ENCODE results near the gene ERI3. TPM values are rescaled to one million over a fixed set of nuclear protein-coding genes. Genes with fewer than 3 reads are reported as not detected.

Gene ERI3
- total RNA-seq, 4 donors from 2014 or later = 14.0 to 29.2 (median 22.8) TPM

DNA sequence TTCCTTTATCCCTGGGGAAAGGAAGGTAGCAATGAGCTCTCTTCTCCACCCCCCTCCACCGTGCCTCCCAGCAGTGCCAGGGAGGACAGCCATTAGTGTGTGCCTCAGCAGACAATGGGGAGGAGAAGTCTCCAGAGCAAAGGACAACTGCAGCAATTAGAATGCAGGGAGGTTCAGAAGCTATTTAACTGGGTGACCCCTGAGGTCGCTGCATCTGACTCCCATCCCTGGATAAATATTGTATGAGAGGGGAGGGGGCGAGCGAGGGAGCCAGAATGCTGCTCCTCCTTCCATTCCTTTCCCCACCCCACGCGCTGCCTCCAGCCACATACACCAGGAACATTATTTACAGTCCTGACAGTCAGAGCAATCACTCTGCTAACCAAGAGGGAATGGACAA, 59.0 kb downstream of the ERI3 start:
- no peak for TF ChIP-seq POLR2A (IDR thresholded peaks at IDR 0.05)
- no peak for TF ChIP-seq CTCF (IDR thresholded peaks at IDR 0.05)
- peaks cover 0 to 6% (median 0%) of the 10 kb centered on the region in 3 donors for H3K36me3 ChIP-seq
- H3K9me3 ChIP-seq = no peaks in the 10 kb centered on the region
- H3K4me1 ChIP-seq = peaks cover 0 to 17% (median 0%) of the 10 kb centered on the region in 4 donors
- H3K4me3 ChIP-seq = no peak overlapping the region
- H3K27me3 ChIP-seq = no peaks in the 10 kb centered on the region
- no peak for DNase-seq
- H3K27ac ChIP-seq = no peak overlapping the region

GRCh38 chr1:44294588-44295007, 60.5 kb downstream of the ERI3 start:
- TF ChIP-seq POLR2A (IDR thresholded peaks at IDR 0.05) (no peak), CTCF (IDR thresholded peaks at IDR 0.05) (peak in 4 of 6 experiments; percentile 41 to 78 (median 70))
- no peaks in the 10 kb centered on the region for H3K27me3 ChIP-seq
- peaks cover 0 to 17% (median 0%) of the 10 kb centered on the region in 4 donors for H3K4me1 ChIP-seq
- no peak overlapping the region for H3K27ac ChIP-seq
- H3K4me3 ChIP-seq = no peak overlapping the region
- DNase-seq = peak; percentile 16 to 66 (median 61)
- H3K36me3 ChIP-seq = peaks cover 0 to 6% (median 0%) of the 10 kb centered on the region in 3 donors
- H3K9me3 ChIP-seq = no peaks in the 10 kb centered on the region

DNA sequence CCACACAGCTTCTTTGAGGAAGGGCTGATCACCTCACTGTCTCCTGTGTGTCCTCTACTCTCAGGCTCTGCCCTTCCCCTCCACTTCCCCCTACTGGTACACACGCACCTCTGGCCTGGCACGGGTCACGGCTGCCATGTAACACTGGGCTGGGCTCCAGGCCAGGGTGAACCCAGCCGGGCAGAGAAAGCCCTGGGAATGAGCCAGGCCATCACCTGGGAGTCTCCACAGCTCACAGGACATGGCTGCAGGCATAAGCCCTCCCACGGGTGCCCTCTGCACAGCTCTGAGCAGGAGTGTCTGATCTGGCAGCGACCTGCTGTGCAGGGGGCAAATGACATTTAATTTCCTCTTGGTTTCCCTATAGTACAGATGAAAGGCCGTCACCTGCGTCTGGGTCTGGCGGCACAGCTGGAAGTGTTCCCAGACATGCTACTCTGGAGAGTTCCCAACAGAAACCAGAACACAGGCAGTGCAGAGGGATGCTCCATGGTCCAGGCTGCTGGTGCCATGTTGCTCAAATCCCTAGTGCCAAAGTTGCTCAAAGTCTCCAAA, 61.2 kb downstream of the ERI3 start:
- peak in 1 of 3 donors; percentile 64 for DNase-seq
- Histone ChIP-seq H3K9me3 (no peaks in the 10 kb centered on the region), H3K36me3 (peaks cover 0 to 6% (median 0%) of the 10 kb centered on the region in 3 donors), H3K4me1 (peaks cover 0 to 17% (median 0%) of the 10 kb centered on the region in 4 donors), H3K27me3 (no peaks in the 10 kb centered on the region), H3K27ac (peak overlapping the region in 1 of 4 donors; percentile 2), H3K4me3 (no peak overlapping the region)
- peak in 3 of 6 experiments; percentile 25 to 32 (median 31) for TF ChIP-seq CTCF (IDR thresholded peaks at IDR 0.05)
- TF ChIP-seq POLR2A (IDR thresholded peaks at IDR 0.05) = no peak

DNA sequence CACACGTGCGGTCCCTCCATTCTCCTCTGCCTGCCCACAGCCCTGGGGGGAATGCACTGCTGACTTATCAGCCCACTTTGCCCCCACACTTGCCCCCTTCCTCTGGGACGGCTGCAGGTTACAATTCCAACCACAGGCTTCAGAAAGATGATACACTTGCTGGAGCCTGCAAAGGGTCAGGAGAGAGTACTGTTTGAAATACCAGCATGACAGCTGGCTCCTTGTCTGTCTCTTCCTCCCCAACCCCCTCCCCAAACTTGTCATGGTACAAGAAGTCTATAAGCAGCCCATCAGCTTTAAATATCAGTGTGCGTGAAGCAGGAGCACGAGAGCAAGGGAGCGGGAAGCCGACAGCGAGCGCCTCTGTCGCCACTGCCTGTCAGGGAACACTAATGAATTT, 62.4 kb downstream of the ERI3 start:
- Histone ChIP-seq H3K27me3 (no peaks in the 10 kb centered on the region), H3K36me3 (peaks cover 0 to 5% (median 0%) of the 10 kb centered on the region in 3 donors), H3K27ac (no peak overlapping the region), H3K4me3 (no peak overlapping the region), H3K4me1 (peaks cover 0 to 17% (median 0%) of the 10 kb centered on the region in 4 donors), H3K9me3 (no peaks in the 10 kb centered on the region)
- no peak for DNase-seq
- TF ChIP-seq POLR2A (IDR thresholded peaks at IDR 0.05) (no peak), CTCF (IDR thresholded peaks at IDR 0.05) (no peak)

- Histone ChIP-seq H3K27ac (no peak overlapping the region), H3K9me3 (no peaks in the 10 kb centered on the region), H3K4me3 (no peak overlapping the region), H3K27me3 (no peaks in the 10 kb centered on the region), H3K4me1 (peaks cover 0 to 17% (median 0%) of the 10 kb centered on the region in 4 donors), H3K36me3 (no peaks in the 10 kb centered on the region)
- TF ChIP-seq POLR2A (IDR thresholded peaks at IDR 0.05) (no peak), CTCF (IDR thresholded peaks at IDR 0.05) (no peak)
- no peak for DNase-seq
These were observed 64.6 kb downstream of the ERI3 start for GRCh38 chr1:44290250-44291094.
